ENCODE measurements around the gene IFNAR2.

GRCh38 chr21:33246963-33247362 lies 17.2 kb downstream of the IFNAR2 start:
- TF ChIP-seq CTCF (IDR thresholded peaks at IDR 0.05) (no peak), EP300 (IDR thresholded peaks at IDR 0.05; ENCODE audit: borderline replicate concordance in 1 of 2, low read depth in 1 of 2, low read length in 1 of 2) (no peak), YY1 (IDR thresholded peaks at IDR 0.05; ENCODE audit: low read depth) (no peak), SIN3A (IDR thresholded peaks at IDR 0.05; ENCODE audit: borderline replicate concordance, low read depth, low read length) (no peak), PBX3 (IDR thresholded peaks at IDR 0.05) (no peak), POLR2AphosphoS5 (IDR thresholded peaks at IDR 0.05; ENCODE audit: low read depth, low read length) (no peak), EZH2phosphoT487 (IDR thresholded peaks at IDR 0.05; ENCODE audit: borderline replicate concordance, low read depth) (no peak), RAD21 (IDR thresholded peaks at IDR 0.05; ENCODE audit: low read length) (no peak), JUND (IDR thresholded peaks at IDR 0.05) (no peak), RCOR1 (IDR thresholded peaks at IDR 0.05; ENCODE audit: low read length) (no peak), REST (IDR thresholded peaks at IDR 0.05; ENCODE audit: low read depth, low read length) (no peak)
- TF ChIP-seq, protein P1, sequence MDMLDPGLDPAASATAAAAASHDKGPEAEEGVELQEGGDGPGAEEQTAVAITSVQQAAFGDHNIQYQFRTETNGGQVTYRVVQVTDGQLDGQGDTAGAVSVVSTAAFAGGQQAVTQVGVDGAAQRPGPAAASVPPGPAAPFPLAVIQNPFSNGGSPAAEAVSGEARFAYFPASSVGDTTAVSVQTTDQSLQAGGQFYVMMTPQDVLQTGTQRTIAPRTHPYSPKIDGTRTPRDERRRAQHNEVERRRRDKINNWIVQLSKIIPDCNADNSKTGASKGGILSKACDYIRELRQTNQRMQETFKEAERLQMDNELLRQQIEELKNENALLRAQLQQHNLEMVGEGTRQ (IDR thresholded peaks at IDR 0.05; ENCODE audit: borderline replicate concordance, low read depth, low read length): no peak

Data from SK-N-SH (cell line).